ENCODE data around the gene MRPL37. TPM values are rescaled to one million over a fixed set of nuclear protein-coding genes. Genes with fewer than 3 reads are reported as not detected.

The MRPL37 gene
- 10 to 100 TPM; 34.9 to 41.8 TPM for total RNA-seq

- Histone ChIP-seq H3K4me3 (peak within 1 kb of the TSS; percentile 95 to 99), H3K27me3 (no peaks in the 10 kb centered on the region), H3K36me3 (replicated peaks in 1 of 2; ENCODE audit: insufficient read depth in 1 of 2, low read depth in 2 of 2) (peaks cover 0 to 8% of the 10 kb centered on the region in 2 donors), H3K9me3 (no peaks in the 10 kb centered on the region), H3K4me1 (peaks cover 30% of the 10 kb centered on the region), H3K27ac (peak within 1 kb of the TSS; percentile 65 to 86 (median 84))
- TF ChIP-seq CTCF (IDR thresholded peaks at IDR 0.05) (peak in 1 of 7 experiments; percentile 7), POLR2A (IDR thresholded peaks at IDR 0.05) (peak in 2 of 3 donors; percentile 73 to 74)
- ATAC-seq (peak; percentile 99), DNase-seq (peak; percentile 93 to 97 (median 94))
- 0% methylated on average over 10 to 51 of the region's 51 CpGs for WGBS, 2 donors
- intact Hi-C loops (cut with DNase I): loop anchor here (10.0 kb wide), 1 partner anchor 135 kb away; no protein-coding TSS in a partner anchor
These were observed at the start of gene MRPL37, which contains the start of gene CYB5RL for GRCh38 chr1:54199765-54200518. Gene MRPL37, plus strand, starts transcription at chr1:54200167. Its CDS starts 77 bp downstream, at chr1:54200244. Gene CYB5RL, minus strand, starts transcription at chr1:54200030. Its CDS starts 4,414 bp downstream, at chr1:54195616.

GRCh38 chr1:54151013-54151412 is 49.0 kb upstream of the MRPL37 start:
- H3K4me3 ChIP-seq: no peak overlapping the region
- TF ChIP-seq CTCF (IDR thresholded peaks at IDR 0.05) (no peak), POLR2A (IDR thresholded peaks at IDR 0.05) (no peak)

GRCh38 chr1:54152696-54153095 is 47.3 kb upstream of the MRPL37 start, which contains the start of gene CDCP2:
Gene CDCP2, minus strand, starts transcription at chr1:54153000. Its CDS starts 78 bp downstream, at chr1:54152922.
- Histone ChIP-seq H3K36me3 (replicated peaks in 1 of 2; ENCODE audit: insufficient read depth in 1 of 2, low read depth in 2 of 2) (no peaks in the 10 kb centered on the region), H3K27ac (peak within 1 kb of the TSS in 3 of 4 donors; percentile 9 to 70 (median 65)), H3K4me3 (no peak within 1 kb of the TSS), H3K27me3 (no peaks in the 10 kb centered on the region), H3K4me1 (peaks cover 11% of the 10 kb centered on the region), H3K9me3 (no peaks in the 10 kb centered on the region)
- ATAC-seq (no peak), DNase-seq (no peak)
- TF ChIP-seq POLR2A (IDR thresholded peaks at IDR 0.05) (no peak), CTCF (IDR thresholded peaks at IDR 0.05) (no peak)
- intact Hi-C loops (cut with DNase I): no loop called here
- 92 to 94% methylated on average over 5 of the region's 5 CpGs for WGBS, 2 donors

More at GRCh38 chr1:54151013-54151412, 49.0 kb upstream of the MRPL37 start:
- no peak for ATAC-seq
- WGBS, 2 donors: 79 to 90% methylated on average over 5 of the region's 5 CpGs
- no peak overlapping the region for H3K27ac ChIP-seq
- intact Hi-C loops (cut with DNase I): no loop called here
- no peaks in the 10 kb centered on the region for H3K9me3 ChIP-seq
- H3K4me1 ChIP-seq: peaks cover 11% of the 10 kb centered on the region
- H3K36me3 ChIP-seq (replicated peaks in 1 of 2; ENCODE audit: insufficient read depth in 1 of 2, low read depth in 2 of 2): no peaks in the 10 kb centered on the region
- H3K27me3 ChIP-seq: no peaks in the 10 kb centered on the region
- no peak for DNase-seq

GRCh38 chr1:54153535-54154439 is 46.2 kb upstream of the MRPL37 start:
- intact Hi-C loops (cut with DNase I): no loop called here
- WGBS, 2 donors: 39 to 43% methylated on average over 19 of the region's 19 CpGs
- H3K4me1 ChIP-seq: peaks cover 17% of the 10 kb centered on the region
- peak; percentile 65 to 81 (median 78) for DNase-seq
- no peaks in the 10 kb centered on the region for H3K9me3 ChIP-seq
- TF ChIP-seq POLR2A (IDR thresholded peaks at IDR 0.05): peak in 2 of 3 donors; percentile 12 to 25
- no peak for TF ChIP-seq CTCF (IDR thresholded peaks at IDR 0.05)
- no peak overlapping the region for H3K4me3 ChIP-seq
- no peaks in the 10 kb centered on the region for H3K27me3 ChIP-seq
- ATAC-seq: peak; percentile 89
- peak overlapping the region in 3 of 4 donors; percentile 9 to 70 (median 65) for H3K27ac ChIP-seq
- no peaks in the 10 kb centered on the region for H3K36me3 ChIP-seq (replicated peaks in 1 of 2; ENCODE audit: insufficient read depth in 1 of 2, low read depth in 2 of 2)
